MCF 10A (cell line): ENCODE measurements around the gene SIAH3. TPM values are rescaled to one million over a fixed set of nuclear protein-coding genes. Genes with fewer than 3 reads are reported as not detected.
A peak's percentile ranks its signal among the peaks of the same experiment; 100 is the strongest.

Experiments
- BruUV-seq: library from RNA; stranded (reverse); fragments of 400-500 nt; replicated peaks from 2 replicates; lab custom pipeline; 2021; lab: Mats Ljungman, UMichigan
- CTCF ChIA-PET: fragments of 300-600 bp; sonication (Branson Sonifier 250); formaldehyde crosslinking; extraction: SDS; loops from one replicate; lab custom pipeline; 2021; ENCODE audit warnings: antibody characterized with exemption, inconsistent platforms; lab: Yijun Ruan, JAX
- POLR2A ChIA-PET: fragments of 300-600, 350-650 bp; sonication (Branson Sonifier 250); formaldehyde crosslinking; extraction: SDS; loops from one replicate; lab custom pipeline; 2020; ENCODE audit warnings: antibody characterized with exemption, inconsistent platforms; lab: Yijun Ruan, JAX
- DNase-seq: peaks from one replicate; pipeline ENCODE4 v3.0.0-alpha.2; 2018; ENCODE audit not compliant: unreplicated experiment
- H3K27ac Mint-ChIP-seq: one replicate; pipeline ENCODE4 v1.8.0; 2022; ENCODE audit warnings: mild to moderate bottlenecking, low read depth, mixed read lengths; ENCODE audit not compliant: unreplicated experiment
- H3K27me3 Mint-ChIP-seq: one replicate; pipeline ENCODE4 v1.8.0; 2022; ENCODE audit warnings: mixed read lengths; ENCODE audit not compliant: insufficient read depth, unreplicated experiment
- H3K36me3 Mint-ChIP-seq: one replicate; pipeline ENCODE4 v1.8.0; 2022; ENCODE audit warnings: mild to moderate bottlenecking, moderate library complexity, mixed read lengths; ENCODE audit not compliant: insufficient read depth, unreplicated experiment
- H3K4me1 Mint-ChIP-seq: one replicate; pipeline ENCODE4 v1.8.0; 2022; ENCODE audit warnings: mixed read lengths; ENCODE audit not compliant: insufficient read depth, unreplicated experiment
- H3K4me3 Mint-ChIP-seq: one replicate; pipeline ENCODE4 v1.8.0; 2022; ENCODE audit warnings: mild to moderate bottlenecking, moderate library complexity, mixed read lengths; ENCODE audit not compliant: unreplicated experiment
- H3K9me3 Mint-ChIP-seq: one replicate; pipeline ENCODE4 v1.8.0; 2022; ENCODE audit warnings: mixed read lengths; ENCODE audit not compliant: unreplicated experiment
- CTCF ChIP-seq: fragments of 200-600 bp; IDR thresholded peaks from one replicate; pipeline ENCODE4 v1.8.0; 2022; ENCODE audit warnings: antibody characterized with exemption, mild to moderate bottlenecking; ENCODE audit not compliant: unreplicated experiment
- intact Hi-C: fragments of 100-400 bp; cut with micrococcal nuclease; formaldehyde crosslinking; loops from 2 replicates; pipeline ENCODE4 v1.14.1; 2022
- total RNA-seq: library from RNA; stranded (reverse); gene quantifications from 2 replicates; pipeline ENCODE4 v1.2.3, GENCODE V29; 2022

SIAH3 gene
- total RNA-seq, 1 experiment from 2014 or later = not detected

- Mint-ChIP-seq H3K27me3 (no peaks in the 10 kb centered on the region), H3K27ac (peak overlapping the region; percentile 54), H3K36me3 (no peaks in the 10 kb centered on the region), H3K4me3 (no peak overlapping the region), H3K4me1 (peaks cover 7% of the 10 kb centered on the region), H3K9me3 (no peaks in the 10 kb centered on the region)
- intact Hi-C loops = no loop called here
- POLR2A ChIA-PET = interaction anchor here (0.7 to 2.6 kb wide), 4 partner anchors 9 to 96 kb away, joined by 3 to 12 read pairs (median 4); no protein-coding TSS in a partner anchor
- CTCF ChIA-PET = interaction anchor here (0.6 to 2.2 kb wide), 6 partner anchors 14 to 46 kb away, joined by 3 to 9 read pairs (median 3); no protein-coding TSS in a partner anchor
- no TSS peak for BruUV-seq
- TF ChIP-seq CTCF = no peak
- DNase-seq = no peak
Observed at GRCh38 chr13:45833242-45833641, 18.3 kb downstream of the SIAH3 start.

- Mint-ChIP-seq H3K4me3 (no peak overlapping the region), H3K9me3 (no peaks in the 10 kb centered on the region), H3K36me3 (no peaks in the 10 kb centered on the region), H3K4me1 (peaks cover 7% of the 10 kb centered on the region), H3K27ac (no peak overlapping the region), H3K27me3 (no peaks in the 10 kb centered on the region)
- no TSS peak for BruUV-seq
- intact Hi-C loops = no loop called here
- ChIA-PET POLR2A (no interaction called here), CTCF (no interaction called here)
- TF ChIP-seq CTCF = no peak
- no peak for DNase-seq
Observed at GRCh38 chr13:45831851-45832250, 19.7 kb downstream of the SIAH3 start.

- H3K27ac Mint-ChIP-seq = no peak overlapping the region
Observed at GRCh38 chr13:45830121-45830520, 21.4 kb downstream of the SIAH3 start.

More at GRCh38 chr13:45830121-45830520, 21.4 kb downstream of the SIAH3 start:
- no peak overlapping the region for H3K4me3 Mint-ChIP-seq
- TF ChIP-seq CTCF = no peak
- no peaks in the 10 kb centered on the region for H3K27me3 Mint-ChIP-seq
- no peak for DNase-seq
- H3K4me1 Mint-ChIP-seq = peaks cover 7% of the 10 kb centered on the region
- ChIA-PET CTCF (interaction anchor here (1.2 kb wide), 1 partner anchor 42 kb away, joined by 3 read pairs; no protein-coding TSS in a partner anchor), POLR2A (no interaction called here)
- no peaks in the 10 kb centered on the region for H3K36me3 Mint-ChIP-seq
- intact Hi-C loops = no loop called here
- H3K9me3 Mint-ChIP-seq = no peaks in the 10 kb centered on the region
- BruUV-seq = no TSS peak
